Hepatocyte (in vitro differentiated cells): ENCODE data around the gene TEX52. TPM values are rescaled to one million over a fixed set of nuclear protein-coding genes. Genes with fewer than 3 reads are reported as not detected.
A peak's percentile ranks its signal among the peaks of the same experiment; 100 is the strongest.

ENCODE experiments used
- DNase-seq: peaks from one replicate; pipeline ENCODE4 v3.0.0-alpha.2; 2016; ENCODE audit warnings: low spot score
- H2AFZ ChIP-seq: fragments of 200-600 bp; sonication (generic); 2 replicates; pipeline ENCODE4 v1.6.0; 2016; ENCODE audit warnings: antibody characterized with exemption, mild to moderate bottlenecking
- H3K27ac ChIP-seq: fragments of 200-600 bp; sonication (generic); 2 replicates; pipeline ENCODE4 v1.5.1; 2016; ENCODE audit warnings: mild to moderate bottlenecking
- H3K27me3 ChIP-seq: fragments of 200-600 bp; sonication (generic); 2 replicates; pipeline ENCODE4 v1.6.1; 2016
- H3K36me3 ChIP-seq: fragments of 200-600 bp; sonication (generic); replicated peaks from 2 replicates; pipeline ENCODE4 v1.5.1; 2016; ENCODE audit warnings: low read depth; ENCODE audit not compliant: insufficient read depth
- H3K4me1 ChIP-seq: fragments of 200-600 bp; sonication (generic); 2 replicates; pipeline ENCODE4 v1.5.1; 2016; ENCODE audit warnings: mild to moderate bottlenecking, moderate library complexity; ENCODE audit not compliant: insufficient read depth
- H3K4me2 ChIP-seq: fragments of 200-600 bp; sonication (generic); 2 replicates; pipeline ENCODE4 v1.6.0; 2016
- H3K4me3 ChIP-seq: fragments of 200-600 bp; sonication (generic); 2 replicates; pipeline ENCODE4 v1.5.1; 2016; ENCODE audit warnings: mild to moderate bottlenecking
- H3K79me2 ChIP-seq: fragments of 200-600 bp; sonication (generic); 2 replicates; pipeline ENCODE4 v1.6.0; 2017; ENCODE audit warnings: mild to moderate bottlenecking
- H3K9me2 ChIP-seq: fragments of 200-600 bp; sonication (generic); replicated peaks from 2 replicates; pipeline ENCODE4 v1.6.0; 2017; ENCODE audit warnings: mild to moderate bottlenecking; ENCODE audit not compliant: insufficient read depth
- H3K9me3 ChIP-seq: fragments of 200-600 bp; sonication (generic); 2 replicates; pipeline ENCODE4 v1.5.1; 2016; ENCODE audit warnings: low read depth, mild to moderate bottlenecking
- H4K20me1 ChIP-seq: fragments of 200-600 bp; sonication (generic); 2 replicates; pipeline ENCODE4 v1.6.0; 2016; ENCODE audit warnings: mild to moderate bottlenecking; ENCODE audit not compliant: insufficient read depth, poor library complexity, severe bottlenecking
- CTCF ChIP-seq: fragments of 200-600 bp; sonication (generic); IDR thresholded peaks from 2 replicates; pipeline ENCODE4 v1.5.1; 2016; ENCODE audit warnings: antibody characterized with exemption, mild to moderate bottlenecking; ENCODE audit not compliant: poor library complexity
- EZH2 ChIP-seq: fragments of 200-600 bp; sonication (generic); IDR thresholded peaks from 2 replicates; pipeline ENCODE4 v1.6.1; 2016; ENCODE audit warnings: antibody characterized with exemption, mild to moderate bottlenecking, borderline replicate concordance
- EZH2phosphoT487 ChIP-seq: fragments of 200-600 bp; sonication (generic); IDR thresholded peaks from one replicate; pipeline ENCODE4 v1.6.1; 2018; ENCODE audit warnings: antibody characterized with exemption, mild to moderate bottlenecking, low read depth, moderate library complexity; ENCODE audit not compliant: unreplicated experiment, severe bottlenecking
- WGBS: methylation state at CpG from one replicate; pipeline ENCODE4 v1.1.6; 2016; ENCODE audit warnings: low lambda C conversion rate; ENCODE audit errors: missing lambda C conversion rate; 5-methylcytosine and 5-hydroxymethylcytosine counted together
- polyA plus RNA-seq: library from polyadenylated mRNA; unstranded; fragments of >200 nt; fragmentation: Nextera tagmentation; extraction: Ambion mirVana; gene quantifications from 2 replicates; pipeline ENCODE4 v1.2.1, GENCODE V29; 2016
- total RNA-seq: library from RNA; depleted of rRNA; stranded (reverse); fragments of >200 nt; gene quantifications from 2 replicates; pipeline ENCODE4 v1.2.3, GENCODE V29; 2014

Gene TEX52
- total and polyA plus RNA-seq, 2 experiments from 2014 or later: not detected

GRCh38 chr12:2857576-2857975 is 737 bp upstream of the TEX52 start:
- H3K9me3 ChIP-seq: no peaks in the 10 kb centered on the region
- H3K4me3 ChIP-seq: no peak overlapping the region
- no peaks in the 10 kb centered on the region for H3K79me2 ChIP-seq
- no peaks in the 10 kb centered on the region for H3K4me1 ChIP-seq
- no peaks in the 10 kb centered on the region for H4K20me1 ChIP-seq
- peak overlapping the region; percentile 12 for H3K27ac ChIP-seq
- H3K36me3 ChIP-seq: no peaks in the 10 kb centered on the region
- no peak overlapping the region for H3K4me2 ChIP-seq
- H3K27me3 ChIP-seq: no peaks in the 10 kb centered on the region
- H3K9me2 ChIP-seq: no peaks in the 10 kb centered on the region
- TF ChIP-seq EZH2: no peak
- no peak for TF ChIP-seq EZH2phosphoT487
- TF ChIP-seq CTCF: no peak
- DNase-seq: no peak
- WGBS: 90% methylated on average over 7 of the region's 7 CpGs
- no peak overlapping the region for H2AFZ ChIP-seq

- no peaks in the 10 kb centered on the region for H3K9me2 ChIP-seq
- no peaks in the 10 kb centered on the region for H3K9me3 ChIP-seq
- 86% methylated on average over 3 of the region's 3 CpGs for WGBS
- no peak for DNase-seq
- no peaks in the 10 kb centered on the region for H3K27me3 ChIP-seq
- no peak overlapping the region for H3K4me2 ChIP-seq
- H3K79me2 ChIP-seq: no peaks in the 10 kb centered on the region
- no peaks in the 10 kb centered on the region for H4K20me1 ChIP-seq
- TF ChIP-seq EZH2phosphoT487 (no peak), CTCF (no peak), EZH2 (no peak)
- no peak overlapping the region for H3K4me3 ChIP-seq
- H2AFZ ChIP-seq: no peak overlapping the region
- H3K27ac ChIP-seq: no peak overlapping the region
- no peaks in the 10 kb centered on the region for H3K36me3 ChIP-seq
- H3K4me1 ChIP-seq: no peaks in the 10 kb centered on the region
These were observed 788 bp downstream of the TEX52 start for GRCh38 chr12:2856051-2856450.

GRCh38 chr12:2855546-2855945 is 1.3 kb downstream of the TEX52 start:
- Histone ChIP-seq H4K20me1 (no peaks in the 10 kb centered on the region), H3K4me3 (no peak overlapping the region), H3K79me2 (no peaks in the 10 kb centered on the region), H3K27me3 (no peaks in the 10 kb centered on the region), H3K9me3 (no peaks in the 10 kb centered on the region), H3K27ac (no peak overlapping the region), H3K9me2 (no peaks in the 10 kb centered on the region), H3K4me1 (no peaks in the 10 kb centered on the region), H3K36me3 (no peaks in the 10 kb centered on the region), H3K4me2 (no peak overlapping the region), H2AFZ (no peak overlapping the region)
- no peak for DNase-seq
- 96% methylated on average over 6 of the region's 7 CpGs for WGBS
- no peak for TF ChIP-seq EZH2
- no peak for TF ChIP-seq CTCF
- no peak for TF ChIP-seq EZH2phosphoT487
